Uterus (tissue), 4 donors: ENCODE results near the gene SETX. TPM values are rescaled to one million over a fixed set of nuclear protein-coding genes. Genes with fewer than 3 reads are reported as not detected.

Source experiments
- DNase-seq, 2 donors: peaks; one replicate each; pipeline ENCODE4 v3.0.0-alpha.2; 2019 to 2020
- H3K27ac ChIP-seq, 2 donors: fragments of 200-600 bp; sonication (generic); 1 replicate in 1 of 2; 2 replicates in 1 of 2; pipeline ENCODE4 v1.5.1; 2016 to 2018
- H3K27me3 ChIP-seq, 2 donors: fragments of 200-600 bp; sonication (generic); one replicate each; pipeline ENCODE4 v1.5.1; 2018 to 2019; ENCODE audit warnings: control low read depth in 1 of 2
- H3K36me3 ChIP-seq, 2 donors: fragments of 200-600 bp; sonication (generic); one replicate each; pipeline ENCODE4 v1.5.1; 2019; ENCODE audit warnings: control low read depth in 1 of 2
- H3K4me1 ChIP-seq, 2 donors: fragments of 200-600 bp; sonication (generic); one replicate each; pipeline ENCODE4 v1.5.1; 2018 to 2019; ENCODE audit warnings: control low read depth in 1 of 2
- H3K4me3 ChIP-seq, 2 donors: fragments of 200-600 bp; sonication (generic); 1 replicate in 1 of 2; 2 replicates in 1 of 2; pipeline ENCODE4 v1.5.1; 2018 to 2019; ENCODE audit warnings: mild to moderate bottlenecking in 1 of 2
- H3K9me3 ChIP-seq, 2 donors: fragments of 200-600 bp; sonication (generic); one replicate each; pipeline ENCODE4 v1.5.1; 2019; ENCODE audit warnings: control low read depth in 1 of 2
- POLR2A ChIP-seq, 2 donors: fragments of 450-650 bp; IDR thresholded peaks; one replicate each; pipeline ENCODE4 v1.6.1; 2016; ENCODE audit warnings: antibody characterized with exemption in 2 of 2, mild to moderate bottlenecking in 1 of 2, moderate library complexity in 1 of 2
- intact Hi-C: fragments of 100-400 bp; cut with DNase I; formaldehyde crosslinking; loops from one replicate; pipeline ENCODE4 v1.15.1; 2023; ENCODE audit warnings: low total_unique reads
- total RNA-seq, 4 donors: library from RNA; depleted of rRNA in 3 of 4; stranded (reverse); fragments of >200 nt in 3 of 4; gene quantifications; one replicate each; pipeline versions ENCODE4 v1.1.0 to v1.2.4, GENCODE V29; 2014 to 2023
- TF ChIP-seq, protein P1 (sequence below), 4 experiments: fragments of 200-600 bp in 2 of 4; fragments of 450-650 bp in 2 of 4; sonication (generic) in 2 of 4; IDR thresholded peaks; one replicate each; pipeline ENCODE4 v1.5.1; 2016 to 2019; ENCODE audit warnings: antibody characterized with exemption in 4 of 4, mild to moderate bottlenecking in 2 of 4, moderate library complexity in 1 of 4
- donor health status: DM: yes; HTN: yes; CAD: no.

SETX gene
- total RNA-seq, 4 donors from 2014 or later, result 36.5 to 117 (median 60.4) TPM

DNA sequence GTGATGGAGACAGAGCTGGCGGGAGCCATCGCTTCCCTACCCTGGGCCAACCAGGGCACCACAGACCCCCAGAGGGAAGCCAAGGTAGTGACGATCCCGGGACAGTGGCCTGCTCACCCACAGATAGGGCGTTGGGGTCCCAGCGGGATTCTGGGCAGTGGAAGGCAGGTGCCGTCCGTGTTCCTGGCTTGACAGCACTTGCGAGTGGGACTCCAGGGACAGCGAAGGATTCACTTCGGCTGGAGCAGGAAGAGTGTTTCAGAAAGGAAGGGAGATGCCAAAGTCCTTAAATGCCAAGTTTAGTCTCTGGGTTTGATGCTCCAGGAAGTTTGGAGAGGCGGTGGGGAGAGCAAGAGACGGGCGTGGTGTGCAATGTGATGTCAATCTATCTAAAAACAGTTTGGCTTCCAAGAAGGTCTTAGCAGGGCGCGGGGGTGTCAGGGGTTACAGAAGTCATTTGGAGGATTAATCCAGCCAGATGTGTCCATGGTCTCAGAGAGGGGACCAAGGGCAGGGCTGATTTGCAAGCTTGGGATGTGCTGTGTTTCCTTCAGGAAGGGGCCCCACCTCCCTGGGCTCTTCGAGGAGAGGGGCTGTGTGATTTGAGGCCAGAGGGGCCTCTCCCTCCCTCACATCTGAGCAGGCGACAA, 118.0 kb downstream of the SETX start:
- Histone ChIP-seq H3K36me3 (no peaks in the 10 kb centered on the region), H3K27ac (no peak overlapping the region), H3K27me3 (no peaks in the 10 kb centered on the region), H3K9me3 (no peaks in the 10 kb centered on the region), H3K4me3 (no peak overlapping the region), H3K4me1 (no peaks in the 10 kb centered on the region)
- TF ChIP-seq POLR2A (IDR thresholded peaks at IDR 0.05), result no peak
- intact Hi-C loops, result loop anchor here (10.0 kb wide), 1 partner anchor 472 kb away; no protein-coding TSS in a partner anchor
- DNase-seq, result no peak

DNA sequence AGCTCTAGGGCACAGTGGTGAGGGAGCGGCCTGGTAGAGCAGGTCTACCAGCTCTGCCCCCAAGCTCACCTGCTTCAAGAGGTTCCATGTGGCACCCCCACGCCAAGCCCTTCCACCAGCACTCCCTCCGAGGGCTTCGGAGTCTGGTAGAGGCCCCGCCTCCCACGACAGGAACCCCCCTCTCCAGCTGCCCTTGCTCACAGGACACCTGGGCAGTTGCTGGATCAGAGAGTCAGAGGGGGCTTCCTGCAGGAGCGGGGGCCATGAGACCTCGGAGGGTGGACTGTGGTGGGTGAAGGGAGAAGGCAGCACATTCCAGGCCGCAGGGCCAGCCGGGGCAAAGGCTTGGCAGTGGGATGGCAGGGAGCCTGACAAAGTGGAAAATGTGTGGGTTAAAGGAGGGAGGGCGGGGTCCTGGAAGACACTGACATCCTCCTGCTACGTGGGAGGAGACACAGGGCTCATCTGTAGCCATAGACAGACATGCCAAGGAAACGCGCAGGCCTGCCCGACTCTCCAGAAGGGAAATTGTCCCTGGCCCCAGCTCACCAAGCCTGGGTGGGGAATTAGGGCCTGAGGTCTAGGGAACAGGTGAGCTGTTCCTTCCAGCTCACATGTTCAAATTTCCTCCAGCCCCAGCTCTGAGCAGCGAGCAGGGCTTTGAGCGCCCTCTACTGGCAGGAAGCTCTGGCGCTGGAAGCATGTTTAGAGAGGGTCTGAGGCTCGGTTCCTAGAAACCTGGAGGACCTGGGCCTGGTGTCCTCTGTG, 118.7 kb downstream of the SETX start:
- peak; percentile 72 to 75 for DNase-seq
- no peaks in the 10 kb centered on the region for H3K36me3 ChIP-seq
- no peak for TF ChIP-seq POLR2A (IDR thresholded peaks at IDR 0.05)
- TF ChIP-seq, protein P1, sequence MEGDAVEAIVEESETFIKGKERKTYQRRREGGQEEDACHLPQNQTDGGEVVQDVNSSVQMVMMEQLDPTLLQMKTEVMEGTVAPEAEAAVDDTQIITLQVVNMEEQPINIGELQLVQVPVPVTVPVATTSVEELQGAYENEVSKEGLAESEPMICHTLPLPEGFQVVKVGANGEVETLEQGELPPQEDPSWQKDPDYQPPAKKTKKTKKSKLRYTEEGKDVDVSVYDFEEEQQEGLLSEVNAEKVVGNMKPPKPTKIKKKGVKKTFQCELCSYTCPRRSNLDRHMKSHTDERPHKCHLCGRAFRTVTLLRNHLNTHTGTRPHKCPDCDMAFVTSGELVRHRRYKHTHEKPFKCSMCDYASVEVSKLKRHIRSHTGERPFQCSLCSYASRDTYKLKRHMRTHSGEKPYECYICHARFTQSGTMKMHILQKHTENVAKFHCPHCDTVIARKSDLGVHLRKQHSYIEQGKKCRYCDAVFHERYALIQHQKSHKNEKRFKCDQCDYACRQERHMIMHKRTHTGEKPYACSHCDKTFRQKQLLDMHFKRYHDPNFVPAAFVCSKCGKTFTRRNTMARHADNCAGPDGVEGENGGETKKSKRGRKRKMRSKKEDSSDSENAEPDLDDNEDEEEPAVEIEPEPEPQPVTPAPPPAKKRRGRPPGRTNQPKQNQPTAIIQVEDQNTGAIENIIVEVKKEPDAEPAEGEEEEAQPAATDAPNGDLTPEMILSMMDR (IDR thresholded peaks at IDR 0.05), result peak; percentile 84 to 87 (median 86)
- no peaks in the 10 kb centered on the region for H3K4me1 ChIP-seq
- intact Hi-C loops, result loop anchor here (10.0 kb wide), 1 partner anchor 471 kb away; no protein-coding TSS in a partner anchor
- H3K27me3 ChIP-seq, result no peaks in the 10 kb centered on the region
- no peak overlapping the region for H3K27ac ChIP-seq
- no peaks in the 10 kb centered on the region for H3K9me3 ChIP-seq
- H3K4me3 ChIP-seq, result no peak overlapping the region

DNA sequence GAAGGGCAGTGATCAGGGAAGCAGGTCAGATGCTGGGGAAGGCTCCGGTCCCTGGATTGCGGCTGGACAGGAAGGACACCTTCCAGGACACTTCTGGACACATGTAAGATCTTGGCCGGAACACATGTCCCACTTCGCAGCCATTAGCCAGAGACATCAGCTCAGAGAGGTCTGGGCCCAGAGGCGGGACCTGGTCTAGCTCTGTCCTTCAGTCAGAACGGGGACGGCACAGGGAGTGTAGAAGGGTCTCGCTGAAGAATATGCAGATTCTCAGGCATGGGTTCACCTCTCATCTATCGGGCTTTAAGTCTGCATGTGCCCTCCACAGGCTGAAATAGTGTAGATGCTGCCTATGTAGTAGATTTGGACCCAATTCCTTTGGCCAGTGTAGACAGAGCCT, 119.7 kb downstream of the SETX start:
- no peak for TF ChIP-seq POLR2A (IDR thresholded peaks at IDR 0.05)
- TF ChIP-seq, protein P1 (IDR thresholded peaks at IDR 0.05), result no peak
- H3K4me1 ChIP-seq, result no peaks in the 10 kb centered on the region
- intact Hi-C loops, result loop anchor here (10.0 kb wide), 1 partner anchor 470 kb away; no protein-coding TSS in a partner anchor
- H3K27me3 ChIP-seq, result no peaks in the 10 kb centered on the region
- DNase-seq, result no peak
- no peak overlapping the region for H3K4me3 ChIP-seq
- H3K36me3 ChIP-seq, result no peaks in the 10 kb centered on the region
- H3K9me3 ChIP-seq, result no peaks in the 10 kb centered on the region
- H3K27ac ChIP-seq, result no peak overlapping the region

DNA sequence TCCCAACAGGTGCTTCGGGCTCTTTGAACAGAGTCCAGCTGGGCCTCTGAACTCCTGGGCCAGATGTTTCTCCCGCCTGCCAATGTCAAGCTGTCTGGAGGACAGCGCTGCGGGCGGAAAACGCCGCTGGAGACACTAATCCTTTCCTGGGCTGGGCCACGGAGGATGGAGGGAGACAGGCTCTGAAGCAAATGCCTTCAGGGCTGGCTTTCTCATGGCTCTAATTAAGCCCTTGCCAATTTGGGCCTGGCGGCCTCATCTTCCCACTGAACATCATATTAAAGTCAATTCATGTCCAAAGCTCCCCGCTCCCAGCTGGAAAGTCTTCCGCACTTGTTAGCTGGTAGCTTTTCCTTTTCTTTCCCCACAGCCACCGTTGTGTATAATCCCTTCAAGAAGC, 120.3 kb downstream of the SETX start:
- DNase-seq, result no peak
- H3K4me3 ChIP-seq, result no peak overlapping the region
- no peak overlapping the region for H3K27ac ChIP-seq
- no peaks in the 10 kb centered on the region for H3K4me1 ChIP-seq
- H3K27me3 ChIP-seq, result no peaks in the 10 kb centered on the region
- TF ChIP-seq, protein P1 (IDR thresholded peaks at IDR 0.05), result no peak
- TF ChIP-seq POLR2A (IDR thresholded peaks at IDR 0.05), result no peak
- no peaks in the 10 kb centered on the region for H3K36me3 ChIP-seq
- no peaks in the 10 kb centered on the region for H3K9me3 ChIP-seq
- intact Hi-C loops, result loop anchor here (10.0 kb wide), 1 partner anchor 470 kb away; no protein-coding TSS in a partner anchor

DNA sequence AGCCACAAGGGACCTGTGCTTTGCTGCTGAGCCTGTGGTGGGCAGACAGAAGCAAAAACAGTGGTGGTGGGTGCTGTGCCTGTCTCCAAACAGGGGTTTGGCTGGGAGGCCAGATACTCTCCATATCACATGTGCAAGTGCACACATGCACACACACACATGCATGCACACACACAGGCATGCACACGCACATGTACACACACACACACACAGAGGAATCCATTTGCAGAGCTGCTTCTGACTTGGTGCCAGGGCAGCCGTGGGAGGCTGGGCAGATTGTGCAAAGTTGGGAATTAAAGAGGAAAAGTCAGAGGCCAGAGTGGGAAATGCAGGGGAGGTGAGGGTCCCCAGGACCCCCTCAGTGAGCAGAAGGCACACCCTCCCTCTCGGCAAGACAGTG, 121.6 kb downstream of the SETX start:
- DNase-seq, result no peak
- no peaks in the 10 kb centered on the region for H3K9me3 ChIP-seq
- no peaks in the 10 kb centered on the region for H3K27me3 ChIP-seq
- no peaks in the 10 kb centered on the region for H3K4me1 ChIP-seq
- no peak for TF ChIP-seq POLR2A (IDR thresholded peaks at IDR 0.05)
- TF ChIP-seq, protein P1 (IDR thresholded peaks at IDR 0.05), result no peak
- intact Hi-C loops, result loop anchor here (10.0 kb wide), 1 partner anchor 468 kb away; no protein-coding TSS in a partner anchor
- no peak overlapping the region for H3K27ac ChIP-seq
- H3K36me3 ChIP-seq, result no peaks in the 10 kb centered on the region
- H3K4me3 ChIP-seq, result no peak overlapping the region
